Type B pancreatic cell (in vitro differentiated cells): Measurements from ENCODE around the gene RAP1GAP2. TPM values are rescaled to one million over a fixed set of nuclear protein-coding genes. Genes with fewer than 3 reads are reported as not detected.

Experiments
- DNase-seq: peaks from one replicate; pipeline ENCODE4 v3.0.0; 2021; ENCODE audit warnings: mixed read lengths; ENCODE audit not compliant: unreplicated experiment; ENCODE audit errors: extremely low spot score
- H3K27ac Mint-ChIP-seq: 2 replicates; pipeline ENCODE4 v1.8.0; 2021; ENCODE audit warnings: mild to moderate bottlenecking, mixed read lengths
- H3K27me3 Mint-ChIP-seq: 2 replicates; pipeline ENCODE4 v1.8.0; 2021; ENCODE audit warnings: mixed read lengths
- H3K36me3 Mint-ChIP-seq: 2 replicates; pipeline ENCODE4 v1.8.0; 2021; ENCODE audit warnings: mixed read lengths
- H3K4me1 Mint-ChIP-seq: one replicate; pipeline ENCODE4 v1.8.0; 2021; ENCODE audit warnings: mixed read lengths; ENCODE audit not compliant: unreplicated experiment
- H3K4me3 Mint-ChIP-seq: 2 replicates; pipeline ENCODE4 v1.8.0; 2021; ENCODE audit warnings: mild to moderate bottlenecking, mixed read lengths
- H3K9me3 Mint-ChIP-seq: 2 replicates; pipeline ENCODE4 v1.8.0; 2021; ENCODE audit warnings: mixed read lengths
- CTCF ChIP-seq: fragments of 200-600 bp; sonication (generic); conservative IDR thresholded peaks from 2 replicates; pipeline ENCODE4 v1.5.0; 2021; ENCODE audit warnings: antibody characterized with exemption, mild to moderate bottlenecking
- total RNA-seq: library from RNA; stranded (reverse); gene quantifications from 2 replicates; pipeline ENCODE4 v1.2.1, GENCODE V29; 2021; ENCODE audit warnings: low replicate concordance

RAP1GAP2 gene
- total RNA-seq, 1 donor from 2014 or later = 49.7 TPM

GRCh38 chr17:2948721-2949468, 152.7 kb downstream of the RAP1GAP2 start:
- no peak for TF ChIP-seq CTCF
- no peaks in the 10 kb centered on the region for H3K27me3 Mint-ChIP-seq
- DNase-seq = no peak
- no peaks in the 10 kb centered on the region for H3K9me3 Mint-ChIP-seq
- no peaks in the 10 kb centered on the region for H3K36me3 Mint-ChIP-seq
- H3K27ac Mint-ChIP-seq = no peak overlapping the region
- no peak overlapping the region for H3K4me3 Mint-ChIP-seq
- H3K4me1 Mint-ChIP-seq = peaks cover 5% of the 10 kb centered on the region

GRCh38 chr17:2949469-2950044, 153.3 kb downstream of the RAP1GAP2 start:
- Mint-ChIP-seq H3K4me3 (no peak overlapping the region), H3K9me3 (no peaks in the 10 kb centered on the region), H3K36me3 (no peaks in the 10 kb centered on the region), H3K27me3 (no peaks in the 10 kb centered on the region), H3K4me1 (peaks cover 5% of the 10 kb centered on the region), H3K27ac (no peak overlapping the region)
- no peak for TF ChIP-seq CTCF
- no peak for DNase-seq

GRCh38 chr17:2950846-2951245, 154.6 kb downstream of the RAP1GAP2 start:
- H3K4me3 Mint-ChIP-seq = no peak overlapping the region
- no peak for TF ChIP-seq CTCF
- no peak overlapping the region for H3K27ac Mint-ChIP-seq
- no peaks in the 10 kb centered on the region for H3K9me3 Mint-ChIP-seq
- no peak for DNase-seq
- H3K27me3 Mint-ChIP-seq = no peaks in the 10 kb centered on the region
- H3K4me1 Mint-ChIP-seq = peaks cover 15% of the 10 kb centered on the region
- no peaks in the 10 kb centered on the region for H3K36me3 Mint-ChIP-seq

- H3K27me3 Mint-ChIP-seq = no peaks in the 10 kb centered on the region
- peak overlapping the region; percentile 40 for H3K27ac Mint-ChIP-seq
- no peak for DNase-seq
- H3K4me3 Mint-ChIP-seq = no peak overlapping the region
- H3K9me3 Mint-ChIP-seq = no peaks in the 10 kb centered on the region
- peaks cover 18% of the 10 kb centered on the region for H3K4me1 Mint-ChIP-seq
- no peaks in the 10 kb centered on the region for H3K36me3 Mint-ChIP-seq
- TF ChIP-seq CTCF = no peak
These were observed 156.1 kb downstream of the RAP1GAP2 start for GRCh38 chr17:2952174-2952845.

- Mint-ChIP-seq H3K27ac (peak overlapping the region; percentile 69), H3K36me3 (no peaks in the 10 kb centered on the region), H3K9me3 (no peaks in the 10 kb centered on the region)
These were observed 158.7 kb downstream of the RAP1GAP2 start for GRCh38 chr17:2954898-2955445.

More at GRCh38 chr17:2954898-2955445, 158.7 kb downstream of the RAP1GAP2 start:
- no peaks in the 10 kb centered on the region for H3K27me3 Mint-ChIP-seq
- DNase-seq = no peak
- no peak for TF ChIP-seq CTCF
- peaks cover 30% of the 10 kb centered on the region for H3K4me1 Mint-ChIP-seq
- H3K4me3 Mint-ChIP-seq = peak overlapping the region; percentile 8
